ENCODE results near the gene RIN1. TPM values are rescaled to one million over a fixed set of nuclear protein-coding genes. Genes with fewer than 3 reads are reported as not detected.

Gene RIN1
- total and polyA plus RNA-seq, 2 of the 13 experiments (the other 11 are each of a cell fraction or from before 2014, with no cell fraction given) = 2.4 to 4.1 TPM

DNA sequence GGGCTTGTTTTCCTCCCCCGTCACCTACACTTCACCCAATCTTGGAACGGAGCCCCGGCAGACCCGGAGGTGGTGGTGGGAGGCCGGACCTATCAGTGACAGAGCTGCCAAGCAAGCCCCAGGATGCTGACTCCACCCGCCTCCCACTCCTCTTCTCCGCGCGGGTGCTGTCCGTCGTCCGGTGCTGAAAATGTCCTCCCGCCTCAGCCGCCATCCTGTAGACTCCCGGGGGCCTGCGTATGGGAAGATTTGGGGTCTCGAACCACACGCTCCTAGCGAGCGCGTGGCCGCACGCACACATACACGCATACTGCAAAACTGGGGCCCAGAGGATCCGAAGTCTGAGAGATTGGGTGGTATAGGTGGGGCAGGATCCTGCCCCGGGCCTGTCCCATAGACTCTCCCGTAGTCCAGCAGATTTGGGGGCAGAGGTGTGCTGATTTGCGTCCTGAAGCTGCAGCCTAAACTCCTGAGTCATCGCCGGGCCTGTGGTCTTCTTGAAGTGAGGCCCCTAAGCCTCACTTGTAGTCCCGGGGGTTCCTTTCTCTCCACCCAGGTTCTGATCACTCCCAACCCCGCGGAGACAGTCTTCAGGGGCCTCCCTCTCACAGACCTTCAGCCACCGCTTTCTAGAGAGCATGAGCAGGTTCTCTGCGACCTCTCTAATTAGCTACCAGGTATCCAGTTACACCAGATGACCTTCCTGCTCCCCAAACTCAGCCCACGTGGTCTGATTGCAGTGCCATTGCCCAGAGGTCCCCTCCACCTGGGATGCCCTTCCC, 46.5 kb downstream of the RIN1 start (continued):
- TF ChIP-seq, protein P1, sequence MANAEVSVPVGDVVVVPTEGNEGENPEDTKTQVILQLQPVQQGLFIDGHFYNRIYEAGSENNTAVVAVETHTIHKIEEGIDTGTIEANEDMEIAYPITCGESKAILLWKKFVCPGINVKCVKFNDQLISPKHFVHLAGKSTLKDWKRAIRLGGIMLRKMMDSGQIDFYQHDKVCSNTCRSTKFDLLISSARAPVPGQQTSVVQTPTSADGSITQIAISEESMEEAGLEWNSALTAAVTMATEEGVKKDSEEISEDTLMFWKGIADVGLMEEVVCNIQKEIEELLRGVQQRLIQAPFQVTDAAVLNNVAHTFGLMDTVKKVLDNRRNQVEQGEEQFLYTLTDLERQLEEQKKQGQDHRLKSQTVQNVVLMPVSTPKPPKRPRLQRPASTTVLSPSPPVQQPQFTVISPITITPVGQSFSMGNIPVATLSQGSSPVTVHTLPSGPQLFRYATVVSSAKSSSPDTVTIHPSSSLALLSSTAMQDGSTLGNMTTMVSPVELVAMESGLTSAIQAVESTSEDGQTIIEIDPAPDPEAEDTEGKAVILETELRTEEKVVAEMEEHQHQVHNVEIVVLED (CRISPR knock-in tag; IDR thresholded peaks at IDR 0.05; ENCODE audit: borderline replicate concordance) = no peak
- TF ChIP-seq SAP130 (CRISPR knock-in tag; IDR thresholded peaks at IDR 0.05; ENCODE audit: low read depth) = peak; percentile 94
- no peak for TF ChIP-seq ETV5 (CRISPR knock-in tag; IDR thresholded peaks at IDR 0.05; ENCODE audit: borderline replicate concordance)
- TF ChIP-seq AGO2 (optimal IDR thresholded peaks at IDR 0.05; ENCODE audit: low read depth, low read length) = peak; percentile 82
- TF ChIP-seq, protein P2, sequence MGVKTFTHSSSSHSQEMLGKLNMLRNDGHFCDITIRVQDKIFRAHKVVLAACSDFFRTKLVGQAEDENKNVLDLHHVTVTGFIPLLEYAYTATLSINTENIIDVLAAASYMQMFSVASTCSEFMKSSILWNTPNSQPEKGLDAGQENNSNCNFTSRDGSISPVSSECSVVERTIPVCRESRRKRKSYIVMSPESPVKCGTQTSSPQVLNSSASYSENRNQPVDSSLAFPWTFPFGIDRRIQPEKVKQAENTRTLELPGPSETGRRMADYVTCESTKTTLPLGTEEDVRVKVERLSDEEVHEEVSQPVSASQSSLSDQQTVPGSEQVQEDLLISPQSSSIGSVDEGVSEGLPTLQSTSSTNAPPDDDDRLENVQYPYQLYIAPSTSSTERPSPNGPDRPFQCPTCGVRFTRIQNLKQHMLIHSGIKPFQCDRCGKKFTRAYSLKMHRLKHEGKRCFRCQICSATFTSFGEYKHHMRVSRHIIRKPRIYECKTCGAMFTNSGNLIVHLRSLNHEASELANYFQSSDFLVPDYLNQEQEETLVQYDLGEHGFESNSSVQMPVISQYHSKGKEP (CRISPR knock-in tag; IDR thresholded peaks at IDR 0.05) = peak; percentile 91; the same call in 1 of the 2 replicates
- TF ChIP-seq MED1 (CRISPR knock-in tag; IDR thresholded peaks at IDR 0.05) = no peak
- peak; percentile 29; the same call in 1 of the 2 replicates for TF ChIP-seq ZNF205 (CRISPR knock-in tag; IDR thresholded peaks at IDR 0.05)
- TF ChIP-seq, protein P3, sequence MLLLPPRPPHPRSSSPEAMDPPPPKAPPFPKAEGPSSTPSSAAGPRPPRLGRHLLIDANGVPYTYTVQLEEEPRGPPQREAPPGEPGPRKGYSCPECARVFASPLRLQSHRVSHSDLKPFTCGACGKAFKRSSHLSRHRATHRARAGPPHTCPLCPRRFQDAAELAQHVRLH (CRISPR knock-in tag; IDR thresholded peaks at IDR 0.05; ENCODE audit: borderline replicate concordance, low read depth) = peak; percentile 57; the same call in 1 of the 2 replicates
- peak; percentile 84 for TF ChIP-seq IRF2 (CRISPR knock-in tag; IDR thresholded peaks at IDR 0.05)
- TF ChIP-seq, protein P4, sequence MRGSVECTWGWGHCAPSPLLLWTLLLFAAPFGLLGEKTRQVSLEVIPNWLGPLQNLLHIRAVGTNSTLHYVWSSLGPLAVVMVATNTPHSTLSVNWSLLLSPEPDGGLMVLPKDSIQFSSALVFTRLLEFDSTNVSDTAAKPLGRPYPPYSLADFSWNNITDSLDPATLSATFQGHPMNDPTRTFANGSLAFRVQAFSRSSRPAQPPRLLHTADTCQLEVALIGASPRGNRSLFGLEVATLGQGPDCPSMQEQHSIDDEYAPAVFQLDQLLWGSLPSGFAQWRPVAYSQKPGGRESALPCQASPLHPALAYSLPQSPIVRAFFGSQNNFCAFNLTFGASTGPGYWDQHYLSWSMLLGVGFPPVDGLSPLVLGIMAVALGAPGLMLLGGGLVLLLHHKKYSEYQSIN (CRISPR knock-in tag; IDR thresholded peaks at IDR 0.05; ENCODE audit: borderline replicate concordance) = no peak
- TF ChIP-seq, protein P5, sequence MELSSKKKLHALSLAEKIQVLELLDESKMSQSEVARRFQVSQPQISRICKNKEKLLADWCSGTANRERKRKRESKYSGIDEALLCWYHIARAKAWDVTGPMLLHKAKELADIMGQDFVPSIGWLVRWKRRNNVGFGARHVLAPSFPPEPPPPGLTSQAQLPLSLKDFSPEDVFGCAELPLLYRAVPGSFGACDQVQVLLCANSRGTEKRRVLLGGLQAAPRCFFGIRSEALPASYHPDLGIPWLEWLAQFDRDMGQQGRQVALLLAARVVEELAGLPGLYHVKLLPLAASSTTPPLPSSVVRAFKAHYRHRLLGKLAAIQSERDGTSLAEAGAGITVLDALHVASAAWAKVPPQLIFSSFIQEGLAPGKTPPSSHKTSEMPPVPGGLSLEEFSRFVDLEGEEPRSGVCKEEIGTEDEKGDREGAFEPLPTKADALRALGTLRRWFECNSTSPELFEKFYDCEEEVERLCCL (CRISPR knock-in tag; IDR thresholded peaks at IDR 0.05; ENCODE audit: borderline replicate concordance) = peak; percentile 82; the same call in 1 of the 2 replicates
- no peak for TF ChIP-seq ZSCAN29 (CRISPR knock-in tag; conservative IDR thresholded peaks at IDR 0.05)
- peak; percentile 84; the same call in 1 of the 2 replicates for TF ChIP-seq ZNF530 (CRISPR knock-in tag; IDR thresholded peaks at IDR 0.05; ENCODE audit: low read depth)
- no peak for TF ChIP-seq SCMH1 (CRISPR knock-in tag; IDR thresholded peaks at IDR 0.05; ENCODE audit: borderline replicate concordance)

Measured in HepG2 (cell line).